ENCODE data around the gene PPP2R2C. TPM values are rescaled to one million over a fixed set of nuclear protein-coding genes. Genes with fewer than 3 reads are reported as not detected.

PPP2R2C gene
- total and polyA plus RNA-seq, 5 donors: 2.3 to 7.2 (median 2.8) TPM

DNA sequence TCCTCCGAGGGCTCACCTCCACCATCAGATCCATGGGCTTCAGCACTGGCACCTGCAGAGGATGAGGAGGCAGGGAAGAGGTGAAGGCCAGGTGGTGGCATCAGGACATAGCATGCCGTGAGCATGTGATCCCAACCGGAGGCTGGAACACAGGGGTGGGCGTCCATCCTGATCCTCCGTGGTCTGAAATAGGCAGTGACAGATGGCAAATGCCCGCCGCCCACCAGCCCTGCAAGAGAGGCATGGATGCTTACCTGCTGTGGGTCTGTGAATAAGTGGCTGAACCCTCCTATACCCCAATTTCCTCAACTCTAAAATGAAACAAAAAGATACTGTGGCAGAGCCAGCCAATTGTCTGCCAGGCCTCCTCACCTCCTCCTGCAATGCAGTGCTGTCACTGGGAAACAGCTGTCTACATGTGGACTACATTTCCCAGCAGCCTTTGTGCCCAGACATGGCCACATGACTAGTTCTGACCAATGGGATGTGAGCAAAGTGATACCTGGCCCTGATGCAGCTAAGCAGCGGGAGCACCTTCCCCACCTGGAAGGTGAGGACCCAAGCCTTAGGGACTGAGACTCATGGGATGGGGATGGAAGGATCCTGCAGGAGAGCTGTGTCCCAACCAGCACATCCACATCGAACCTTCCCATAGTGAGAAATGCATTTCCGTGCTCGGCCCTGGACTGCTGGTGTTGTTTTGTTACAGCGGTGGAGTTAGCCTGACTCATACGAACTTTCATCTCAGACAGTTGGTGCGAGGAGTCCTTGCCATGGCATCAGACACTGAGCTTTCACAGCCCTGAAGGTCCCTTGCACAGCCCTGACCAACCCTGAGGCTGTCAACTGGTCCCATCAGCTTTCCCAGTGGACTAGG is 99.5 kb downstream of the PPP2R2C start:
- ATAC-seq (peak; percentile 37 to 44), DNase-seq (peak in 2 of 3 donors; percentile 7 to 31)
- intact Hi-C loops (cut with DNase I): no loop called here
- Histone ChIP-seq H3K27me3 (ENCODE audit: control insufficient read depth, insufficient read depth) (no peaks in the 10 kb centered on the region), H3K9me3 (ENCODE audit: control insufficient read depth, low read length) (no peaks in the 10 kb centered on the region), H3K4me1 (ENCODE audit: control insufficient read depth, insufficient read depth, low read length) (no peaks in the 10 kb centered on the region), H3K27ac (ENCODE audit: low read length) (no peak overlapping the region), H3K4me3 (ENCODE audit: low read length) (no peak overlapping the region)
- WGBS: 82% methylated on average over 14 of the region's 14 CpGs

DNA sequence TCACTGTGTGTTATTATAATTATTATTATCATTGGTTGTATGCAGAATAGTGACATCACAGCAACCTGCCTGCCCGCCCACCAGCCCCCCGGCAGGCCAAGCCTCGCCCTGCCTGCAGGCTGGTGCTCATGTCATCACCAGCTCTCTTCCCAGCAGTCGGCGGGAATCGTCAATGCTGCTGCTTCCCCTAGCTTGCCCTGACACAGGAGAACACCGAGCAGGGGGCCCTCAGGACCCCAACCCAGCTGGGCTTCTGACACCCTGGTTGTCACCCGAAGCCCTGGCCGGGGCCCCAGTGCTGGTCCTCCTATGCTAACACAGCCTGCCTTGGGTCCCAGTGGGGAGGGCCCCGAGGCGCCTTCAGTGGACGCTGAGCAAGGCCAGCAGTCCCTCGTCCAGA is 100.6 kb downstream of the PPP2R2C start:
- H3K4me1 ChIP-seq (ENCODE audit: control insufficient read depth, insufficient read depth, low read length): no peaks in the 10 kb centered on the region
- no peak for ATAC-seq
- H3K27ac ChIP-seq (ENCODE audit: low read length): no peak overlapping the region
- H3K4me3 ChIP-seq (ENCODE audit: low read length): no peak overlapping the region
- peak in 2 of 3 donors; percentile 35 to 52 for DNase-seq
- 82% methylated on average over 13 of the region's 13 CpGs for WGBS
- intact Hi-C loops (cut with DNase I): no loop called here
- H3K9me3 ChIP-seq (ENCODE audit: control insufficient read depth, low read length): no peaks in the 10 kb centered on the region
- no peaks in the 10 kb centered on the region for H3K27me3 ChIP-seq (ENCODE audit: control insufficient read depth, insufficient read depth)

DNA sequence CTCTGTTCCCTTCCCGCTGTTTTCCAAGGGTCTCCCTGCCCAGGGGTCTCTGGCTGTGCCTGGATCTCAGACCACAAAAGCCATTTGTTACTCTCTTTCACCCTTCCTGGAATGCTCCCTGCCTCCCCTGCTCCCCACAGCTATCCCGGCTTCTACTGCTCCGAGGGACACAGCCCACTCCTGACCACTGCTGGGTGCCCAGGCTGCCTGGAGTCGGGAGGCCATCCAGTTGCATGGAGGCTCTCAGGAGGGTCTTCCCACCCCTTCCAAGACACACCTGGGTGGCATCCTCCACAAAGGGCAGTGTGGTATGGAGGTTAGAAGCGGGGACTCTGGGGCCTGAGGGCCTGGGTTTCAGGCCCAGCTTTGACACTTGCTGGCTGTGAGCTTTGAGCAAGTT is 101.1 kb downstream of the PPP2R2C start:
- intact Hi-C loops (cut with DNase I): no loop called here
- Histone ChIP-seq H3K27ac (ENCODE audit: low read length) (no peak overlapping the region), H3K27me3 (ENCODE audit: control insufficient read depth, insufficient read depth) (no peaks in the 10 kb centered on the region), H3K4me3 (ENCODE audit: low read length) (no peak overlapping the region), H3K9me3 (ENCODE audit: control insufficient read depth, low read length) (no peaks in the 10 kb centered on the region), H3K4me1 (ENCODE audit: control insufficient read depth, insufficient read depth, low read length) (no peaks in the 10 kb centered on the region)
- ATAC-seq (no peak), DNase-seq (peak in 1 of 3 donors; percentile 28)
- 77% methylated on average over 5 of the region's 5 CpGs for WGBS

DNA sequence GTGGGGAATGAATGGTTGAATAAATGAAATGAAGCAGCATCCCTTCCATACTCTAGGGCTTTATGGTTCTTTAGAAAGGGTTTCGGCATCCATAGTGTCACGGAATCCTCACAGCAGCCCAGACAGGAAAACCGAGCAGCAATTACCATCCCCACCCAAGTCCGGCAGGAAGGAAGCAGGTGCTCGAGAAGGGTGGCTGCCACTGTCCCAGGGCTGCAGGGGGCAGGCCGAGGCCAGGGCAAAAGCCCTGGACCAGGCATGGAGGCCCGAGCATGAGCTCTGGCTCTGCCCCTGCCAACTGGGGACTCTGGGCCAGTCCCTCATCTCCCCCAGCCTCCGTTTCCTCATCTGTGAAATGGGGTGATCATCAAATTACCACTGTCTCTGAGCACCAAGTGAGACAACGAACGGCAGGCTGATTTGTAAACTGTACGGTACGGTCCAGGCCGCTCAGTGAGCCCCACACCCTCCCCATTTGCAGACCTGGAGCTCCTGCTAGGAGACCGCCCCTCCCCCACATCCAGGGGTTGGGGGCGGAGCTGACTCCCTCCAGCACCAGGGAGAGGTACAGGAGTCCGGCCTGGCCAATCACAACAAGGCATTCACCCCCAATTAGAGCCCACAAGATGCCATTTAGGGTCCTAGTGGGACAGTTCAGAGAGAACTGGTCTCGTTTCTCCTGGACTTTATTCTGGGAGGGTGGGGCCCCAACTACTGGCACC is 102.3 kb downstream of the PPP2R2C start:
- H3K4me3 ChIP-seq (ENCODE audit: low read length): no peak overlapping the region
- intact Hi-C loops (cut with DNase I): no loop called here
- ATAC-seq (no peak), DNase-seq (peak in 2 of 3 donors; percentile 24 to 25)
- no peaks in the 10 kb centered on the region for H3K4me1 ChIP-seq (ENCODE audit: control insufficient read depth, insufficient read depth, low read length)
- no peak overlapping the region for H3K27ac ChIP-seq (ENCODE audit: low read length)
- 50% methylated on average over 17 of the region's 17 CpGs for WGBS
- no peaks in the 10 kb centered on the region for H3K27me3 ChIP-seq (ENCODE audit: control insufficient read depth, insufficient read depth)
- no peaks in the 10 kb centered on the region for H3K9me3 ChIP-seq (ENCODE audit: control insufficient read depth, low read length)

DNA sequence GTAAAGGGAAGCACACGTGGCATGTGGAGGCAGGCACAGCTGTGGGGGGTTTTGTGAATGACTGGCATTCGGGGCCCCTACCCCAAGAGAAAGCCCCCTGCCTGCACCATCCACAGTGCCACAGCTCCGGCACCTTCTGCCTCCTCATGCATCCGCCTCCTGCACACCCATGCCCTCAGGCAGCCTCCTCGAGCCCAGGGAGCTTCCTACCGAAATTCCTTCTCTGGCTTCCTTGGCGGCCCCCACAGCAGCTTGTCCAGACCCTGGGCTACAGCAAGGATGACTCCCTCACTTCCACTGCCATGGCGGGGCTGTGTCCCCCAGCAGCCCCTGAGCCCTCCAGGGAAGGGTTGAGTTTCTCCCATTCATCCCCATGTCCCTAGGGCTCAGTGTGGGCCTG is 102.9 kb downstream of the PPP2R2C start:
- WGBS: 55% methylated on average over 8 of the region's 8 CpGs
- Histone ChIP-seq H3K27me3 (ENCODE audit: control insufficient read depth, insufficient read depth) (no peaks in the 10 kb centered on the region), H3K9me3 (ENCODE audit: control insufficient read depth, low read length) (no peaks in the 10 kb centered on the region), H3K4me1 (ENCODE audit: control insufficient read depth, insufficient read depth, low read length) (no peaks in the 10 kb centered on the region), H3K27ac (ENCODE audit: low read length) (no peak overlapping the region), H3K4me3 (ENCODE audit: low read length) (no peak overlapping the region)
- no peak for ATAC-seq
- intact Hi-C loops (cut with DNase I): no loop called here
- DNase-seq: peak in 2 of 3 donors; percentile 14 to 34

DNA sequence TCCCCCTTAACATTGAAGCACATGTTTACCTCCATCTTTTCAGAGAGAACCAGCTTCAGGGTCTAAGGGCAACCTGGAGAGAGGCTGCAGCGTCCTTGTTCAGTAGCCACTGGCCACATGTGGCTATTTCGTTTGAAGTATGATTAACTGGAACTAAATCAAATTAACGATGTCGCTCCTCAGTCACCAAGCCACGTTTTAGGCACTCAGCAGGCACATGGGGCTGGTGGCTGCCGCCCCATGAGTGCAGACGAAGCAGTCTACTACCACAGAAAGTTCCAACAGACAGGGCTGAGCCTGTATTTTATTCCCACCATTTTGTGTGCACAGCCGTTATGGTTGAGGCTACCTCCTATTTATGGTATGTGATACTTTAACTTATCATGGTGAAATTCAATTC is 103.4 kb downstream of the PPP2R2C start:
- DNase-seq: peak in 1 of 3 donors; percentile 10
- 62% methylated on average over 8 of the region's 8 CpGs for WGBS
- no peak overlapping the region for H3K27ac ChIP-seq (ENCODE audit: low read length)
- no peak for ATAC-seq
- no peaks in the 10 kb centered on the region for H3K9me3 ChIP-seq (ENCODE audit: control insufficient read depth, low read length)
- H3K4me1 ChIP-seq (ENCODE audit: control insufficient read depth, insufficient read depth, low read length): no peaks in the 10 kb centered on the region
- intact Hi-C loops (cut with DNase I): no loop called here
- H3K27me3 ChIP-seq (ENCODE audit: control insufficient read depth, insufficient read depth): no peaks in the 10 kb centered on the region
- no peak overlapping the region for H3K4me3 ChIP-seq (ENCODE audit: low read length)

DNA sequence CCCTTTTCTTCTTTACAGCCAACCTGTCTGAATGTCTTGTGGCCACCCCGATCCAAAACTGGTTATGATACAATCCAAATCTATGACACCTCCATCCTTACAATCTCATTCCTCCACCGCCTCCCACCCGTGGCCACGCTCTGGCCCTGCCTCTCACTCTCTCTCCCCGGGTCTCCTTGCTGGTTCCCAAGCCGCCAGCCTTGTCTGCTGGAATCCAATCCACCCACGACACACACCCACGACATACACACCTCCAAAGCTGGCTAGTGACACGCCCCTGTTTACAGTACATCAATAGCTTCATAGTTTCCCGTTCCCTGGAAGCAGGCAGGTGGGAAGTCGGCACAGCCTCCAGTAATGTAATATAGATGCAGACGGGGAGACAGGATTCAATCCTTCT is 103.8 kb downstream of the PPP2R2C start:
- no peak overlapping the region for H3K4me3 ChIP-seq (ENCODE audit: low read length)
- H3K27me3 ChIP-seq (ENCODE audit: control insufficient read depth, insufficient read depth): no peaks in the 10 kb centered on the region
- no peaks in the 10 kb centered on the region for H3K4me1 ChIP-seq (ENCODE audit: control insufficient read depth, insufficient read depth, low read length)
- H3K27ac ChIP-seq (ENCODE audit: low read length): no peak overlapping the region
- H3K9me3 ChIP-seq (ENCODE audit: control insufficient read depth, low read length): no peaks in the 10 kb centered on the region
- intact Hi-C loops (cut with DNase I): no loop called here
- DNase-seq (peak in 2 of 3 donors; percentile 1 to 3), ATAC-seq (no peak)
- WGBS: 72% methylated on average over 12 of the region's 12 CpGs

DNA sequence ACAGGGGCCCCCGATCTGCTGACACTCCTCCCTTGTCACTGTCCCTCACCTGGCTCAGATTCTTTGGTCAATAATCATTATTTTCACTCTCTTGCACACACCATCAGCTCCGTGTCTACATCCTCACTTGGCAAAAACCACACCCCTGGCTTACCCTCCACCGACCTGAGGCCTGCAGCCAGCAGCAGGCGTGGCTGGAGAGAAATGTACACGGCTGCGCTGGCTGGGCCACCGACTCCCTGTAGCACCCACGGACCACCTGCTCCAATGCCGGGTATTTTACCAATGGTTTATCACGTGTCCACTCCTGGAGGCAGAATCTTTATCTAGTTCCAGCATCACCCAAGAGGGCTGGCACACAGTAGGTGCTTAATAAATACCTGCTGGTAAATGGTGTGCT is 104.3 kb downstream of the PPP2R2C start:
- WGBS: 75% methylated on average over 10 of the region's 10 CpGs
- H3K4me1 ChIP-seq (ENCODE audit: control insufficient read depth, insufficient read depth, low read length): no peaks in the 10 kb centered on the region
- peak in 1 of 3 donors; percentile 5 for DNase-seq
- H3K27me3 ChIP-seq (ENCODE audit: control insufficient read depth, insufficient read depth): no peaks in the 10 kb centered on the region
- no peak for ATAC-seq
- intact Hi-C loops (cut with DNase I): no loop called here
- H3K4me3 ChIP-seq (ENCODE audit: low read length): no peak overlapping the region
- no peak overlapping the region for H3K27ac ChIP-seq (ENCODE audit: low read length)
- no peaks in the 10 kb centered on the region for H3K9me3 ChIP-seq (ENCODE audit: control insufficient read depth, low read length)

DNA sequence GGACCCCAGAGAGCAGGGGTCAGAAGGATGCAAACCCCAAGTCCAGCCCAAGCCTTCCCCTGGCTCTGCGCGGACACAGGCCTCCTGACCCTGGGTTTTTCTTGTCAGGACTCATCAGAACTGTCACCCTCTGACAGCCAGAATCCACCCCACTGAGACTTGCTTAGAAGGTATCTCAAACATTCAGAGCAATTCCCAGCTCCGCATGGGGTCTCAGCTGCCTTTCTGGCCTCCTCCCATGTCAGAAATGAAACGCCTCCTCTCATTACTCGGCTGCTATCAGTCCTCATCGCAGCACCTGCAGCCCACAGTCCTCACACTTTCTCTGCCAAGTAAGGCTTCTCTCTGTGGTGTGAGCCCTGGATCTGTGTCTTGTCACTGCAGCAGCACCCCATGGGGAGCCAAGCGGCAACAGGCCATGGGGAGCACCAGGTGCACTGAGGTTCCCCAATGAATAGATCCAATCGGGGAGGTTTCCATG is 105.0 kb downstream of the PPP2R2C start:
- no peak overlapping the region for H3K27ac ChIP-seq (ENCODE audit: low read length)
- ATAC-seq: no peak
- no peaks in the 10 kb centered on the region for H3K27me3 ChIP-seq (ENCODE audit: control insufficient read depth, insufficient read depth)
- 23% methylated on average over 8 of the region's 8 CpGs for whole genome bisulfite sequencing
- DNase-seq: peak in 1 of 3 donors; percentile 16
- intact Hi-C loops (cut with DNase I): no loop called here
- H3K9me3 ChIP-seq (ENCODE audit: control insufficient read depth, low read length): no peaks in the 10 kb centered on the region
- H3K4me1 ChIP-seq (ENCODE audit: control insufficient read depth, insufficient read depth, low read length): no peaks in the 10 kb centered on the region
- no peak overlapping the region for H3K4me3 ChIP-seq (ENCODE audit: low read length)

DNA sequence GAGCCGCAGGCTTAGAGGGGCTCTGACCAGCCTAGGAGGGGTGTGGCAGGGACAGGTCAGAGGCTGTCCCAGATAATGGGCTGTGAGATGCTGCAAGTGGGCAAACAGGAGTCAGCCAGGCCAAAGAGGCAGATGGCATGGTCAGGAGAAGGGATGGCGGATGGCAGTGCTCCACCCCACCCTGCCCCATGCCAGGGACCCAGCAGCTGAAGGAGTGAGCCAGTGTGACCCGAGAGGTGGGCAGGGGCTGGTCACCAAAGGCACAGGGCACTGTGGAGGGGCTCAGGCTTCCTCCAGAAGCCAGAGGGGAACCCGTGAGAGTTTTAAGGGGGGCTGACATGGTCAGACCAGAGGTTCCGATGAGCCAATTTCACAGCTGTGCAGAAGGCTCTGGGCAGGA is 105.8 kb downstream of the PPP2R2C start:
- intact Hi-C loops (cut with DNase I): no loop called here
- WGBS: 78% methylated on average over 5 of the region's 5 CpGs
- H3K27ac ChIP-seq (ENCODE audit: low read length): no peak overlapping the region
- no peaks in the 10 kb centered on the region for H3K9me3 ChIP-seq (ENCODE audit: control insufficient read depth, low read length)
- DNase-seq (peak in 1 of 3 donors; percentile 8), ATAC-seq (no peak)
- H3K4me1 ChIP-seq (ENCODE audit: control insufficient read depth, insufficient read depth, low read length): no peaks in the 10 kb centered on the region
- H3K27me3 ChIP-seq (ENCODE audit: control insufficient read depth, insufficient read depth): no peaks in the 10 kb centered on the region
- H3K4me3 ChIP-seq (ENCODE audit: low read length): no peak overlapping the region

DNA sequence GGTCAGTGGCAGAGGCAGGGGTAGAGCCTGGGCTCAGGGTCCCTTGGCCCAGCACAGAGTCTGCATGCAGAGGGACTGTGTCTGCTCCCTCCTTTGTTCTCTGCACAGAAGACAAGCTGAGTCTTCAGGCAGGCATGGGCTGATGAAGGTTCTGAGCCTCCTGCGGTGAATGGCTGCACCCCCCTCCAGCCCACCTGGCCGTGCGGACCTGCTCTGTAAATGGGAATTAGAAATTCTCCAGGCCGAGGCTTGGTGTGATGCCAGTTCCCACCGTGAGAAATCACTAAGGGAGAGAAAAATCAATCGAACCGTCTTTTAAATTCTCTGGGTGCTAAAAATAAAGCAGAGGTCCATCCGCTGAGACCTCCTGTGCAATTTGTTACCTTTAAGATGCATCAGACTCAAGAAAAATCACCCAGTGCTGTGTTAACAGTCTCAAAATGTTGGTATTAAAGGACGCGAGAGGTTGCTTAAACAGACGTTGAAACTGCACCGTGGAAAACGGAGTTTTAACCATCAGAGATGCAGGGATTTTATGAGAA is 106.8 kb downstream of the PPP2R2C start:
- ATAC-seq: no peak
- 75% methylated on average over 13 of the region's 13 CpGs for WGBS
- H3K27me3 ChIP-seq (ENCODE audit: control insufficient read depth, insufficient read depth): no peaks in the 10 kb centered on the region
- no peak overlapping the region for H3K27ac ChIP-seq (ENCODE audit: low read length)
- no peaks in the 10 kb centered on the region for H3K9me3 ChIP-seq (ENCODE audit: control insufficient read depth, low read length)
- intact Hi-C loops (cut with DNase I): no loop called here
- H3K4me3 ChIP-seq (ENCODE audit: low read length): no peak overlapping the region
- no peaks in the 10 kb centered on the region for H3K4me1 ChIP-seq (ENCODE audit: control insufficient read depth, insufficient read depth, low read length)
- peak in 2 of 3 donors; percentile 4 to 11 for DNase-seq

Measured in right cardiac atrium (tissue), 5 donors.